Neuronal stem cell (in vitro differentiated cells): ENCODE data around the gene IFITM2.
A peak's percentile ranks its signal among the peaks of the same experiment; 100 is the strongest.
"Not testable (repeated sequence)": the region's sequence is repeated elsewhere in the genome, so short reads cannot be mapped to it uniquely, and the experiment has no call there.

Experiments used
- DNase-seq: peaks from one replicate; pipeline ENCODE4 v3.0.0-alpha.2; 2013; ENCODE audit warnings: low spot score
- H2AFZ ChIP-seq: one replicate; pipeline ENCODE4 v1.6.1; 2013; ENCODE audit warnings: mild to moderate bottlenecking, low read length, inconsistent platforms
- H2AK5ac ChIP-seq: 2 replicates; pipeline ENCODE4 v1.6.1; 2013; ENCODE audit warnings: low read depth, mild to moderate bottlenecking, inconsistent platforms, low read length, moderate library complexity, mixed read lengths
- H2BK120ac ChIP-seq: 2 replicates; pipeline ENCODE4 v1.6.1; 2013; ENCODE audit warnings: low read depth, mild to moderate bottlenecking, inconsistent platforms, low read length, moderate library complexity, mixed read lengths
- H2BK12ac ChIP-seq: one replicate; pipeline ENCODE4 v1.6.1; 2013; ENCODE audit warnings: low read length, inconsistent platforms
- H2BK15ac ChIP-seq: 2 replicates; pipeline ENCODE4 v1.6.1; 2013; ENCODE audit warnings: mild to moderate bottlenecking, low read length, inconsistent platforms, mixed read lengths
- H2BK5ac ChIP-seq: one replicate; pipeline ENCODE4 v1.6.1; 2013; ENCODE audit warnings: inconsistent platforms, mild to moderate bottlenecking, low read length, moderate library complexity
- H3K14ac ChIP-seq: one replicate; pipeline ENCODE4 v1.6.1; 2013; ENCODE audit warnings: low read length, inconsistent platforms
- H3K18ac ChIP-seq: 2 replicates; pipeline ENCODE4 v1.6.1; 2013; ENCODE audit warnings: low read length, inconsistent platforms
- H3K23ac ChIP-seq: 2 replicates; pipeline ENCODE4 v1.6.1; 2013; ENCODE audit warnings: low read depth, mild to moderate bottlenecking, mixed read lengths, low read length, inconsistent platforms; ENCODE audit not compliant: poor library complexity
- H3K27ac ChIP-seq: replicated peaks from 3 replicates; pipeline ENCODE4 v1.5.1; 2013; ENCODE audit warnings: low read length, inconsistent platforms
- H3K27me3 ChIP-seq, 3 experiments: 2 replicates each; pipeline ENCODE4 v1.6.1; 2013; ENCODE audit warnings: low read length in 3 of 3, mild to moderate bottlenecking in 2 of 3, inconsistent platforms in 1 of 3, low read depth in 1 of 3, mixed read lengths in 1 of 3, moderate library complexity in 1 of 3; ENCODE audit not compliant: control insufficient read depth in 3 of 3, insufficient read depth in 3 of 3
- H3K36me3 ChIP-seq, 2 donors: replicated peaks in 1 of 2; 2 replicates each; pipeline ENCODE4 v1.6.1; 2013; ENCODE audit warnings: low read length in 2 of 2; ENCODE audit not compliant: control insufficient read depth in 2 of 2, insufficient read depth in 2 of 2
- H3K4ac ChIP-seq: 2 replicates; pipeline ENCODE4 v1.6.1; 2013; ENCODE audit warnings: inconsistent platforms, mild to moderate bottlenecking, low read length, moderate library complexity
- H3K4me1 ChIP-seq, 2 donors: 1 replicate in 1 of 2; 2 replicates in 1 of 2; pipeline ENCODE4 v1.6.1; 2013; ENCODE audit warnings: low read length in 2 of 2, low read depth in 1 of 2; ENCODE audit not compliant: control insufficient read depth in 2 of 2, insufficient read depth in 1 of 2
- H3K4me2 ChIP-seq: one replicate; pipeline ENCODE4 v1.6.1; 2013; ENCODE audit warnings: mild to moderate bottlenecking, low read length, inconsistent platforms; ENCODE audit not compliant: insufficient read depth, poor library complexity, severe bottlenecking
- H3K4me3 ChIP-seq, 2 donors: 2 replicates each; pipeline ENCODE4 v1.5.1; 2013; ENCODE audit warnings: low read length in 2 of 2, mild to moderate bottlenecking in 2 of 2, inconsistent platforms in 1 of 2, moderate library complexity in 1 of 2
- H3K79me1 ChIP-seq: one replicate; pipeline ENCODE4 v1.6.1; 2013; ENCODE audit warnings: low read depth, mild to moderate bottlenecking, inconsistent platforms, low read length, moderate library complexity
- H3K9ac ChIP-seq: one replicate; pipeline ENCODE4 v1.6.1; 2013; ENCODE audit warnings: mild to moderate bottlenecking, low read depth, low read length, inconsistent platforms; ENCODE audit not compliant: poor library complexity
- H3K9me3 ChIP-seq, 2 donors: replicated peaks in 1 of 2; 2 replicates each; pipeline versions ENCODE3 to v1.6.1; 2013; ENCODE audit warnings: low read length in 2 of 2, mild to moderate bottlenecking in 2 of 2, inconsistent platforms in 1 of 2, low read depth in 1 of 2, mixed read lengths in 1 of 2, moderate library complexity in 1 of 2; ENCODE audit not compliant: control insufficient read depth in 2 of 2, insufficient read depth in 1 of 2
- H4K8ac ChIP-seq: one replicate; pipeline ENCODE4 v1.6.1; 2013; ENCODE audit warnings: low read depth, mild to moderate bottlenecking, inconsistent platforms, low read length, moderate library complexity
- H4K91ac ChIP-seq: one replicate; pipeline ENCODE4 v1.6.1; 2013; ENCODE audit warnings: low read length, low read depth, mild to moderate bottlenecking, inconsistent platforms; ENCODE audit not compliant: poor library complexity
- WGBS, 2 donors: extraction: QIAGEN DNeasy Blood & Tissue Kit; methylation state at CpG; one replicate each; pipeline ENCODE4 v1.1.7; 2013; ENCODE audit warnings: missing lambda C conversion rate in 2 of 2, mixed read lengths in 1 of 2; ENCODE audit not compliant: insufficient read length in 2 of 2, insufficient replicate concordance in 1 of 2; ENCODE audit errors: extremely low coverage in 2 of 2; 5-methylcytosine and 5-hydroxymethylcytosine counted together

Gene IFITM2

DNA sequence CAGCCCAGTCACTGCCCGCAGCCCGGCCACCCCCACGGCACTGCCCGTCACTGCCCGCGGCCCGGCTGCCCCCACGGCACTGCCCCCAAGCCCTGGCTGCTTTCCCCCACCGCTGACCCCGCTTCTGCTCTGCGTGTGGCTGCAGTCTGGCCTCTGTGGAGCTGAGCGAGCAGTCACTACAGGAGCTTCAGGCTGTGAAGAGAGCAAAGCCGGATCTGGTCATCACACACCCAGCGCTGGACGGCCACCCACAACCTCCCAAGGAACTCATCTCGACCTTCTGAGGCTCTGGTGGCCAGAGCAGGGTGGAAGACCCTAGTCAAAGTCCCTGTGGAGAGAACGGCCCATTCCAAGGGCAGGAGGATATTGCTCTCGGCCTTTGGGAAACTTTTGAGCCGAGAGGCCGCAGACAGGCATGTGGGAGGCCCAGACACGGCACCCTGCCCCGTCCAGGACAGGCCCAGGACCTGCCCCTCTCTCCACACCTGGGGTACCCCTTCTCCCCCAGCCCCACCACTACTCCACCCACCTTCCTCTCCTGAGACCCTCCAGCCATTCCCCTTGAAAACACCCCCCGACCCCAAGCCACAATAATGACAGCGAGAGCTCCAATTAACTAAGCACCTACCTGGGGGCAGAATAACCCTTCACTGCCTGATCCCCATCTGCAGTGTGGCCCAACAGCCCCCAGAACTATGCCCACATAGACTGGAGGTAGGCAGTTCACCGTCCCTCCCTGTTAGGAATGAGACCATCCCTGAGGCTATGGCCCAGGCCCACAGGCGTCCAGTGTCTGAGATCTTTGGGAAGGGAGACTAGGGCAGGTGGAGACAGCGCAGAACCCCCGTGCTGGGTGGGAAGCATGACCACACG, 22.4 kb upstream of the IFITM2 start:
- Histone ChIP-seq H4K8ac (no peak overlapping the region), H3K9ac (no peak overlapping the region), H3K4me1 (peaks cover 20 to 29% of the 10 kb centered on the region in 2 donors), H3K14ac (no peak overlapping the region), H3K23ac (peak overlapping the region; percentile 29), H2BK15ac (peak overlapping the region; percentile 99), H3K4ac (peak overlapping the region; percentile 84), H4K91ac (no peak overlapping the region), H2BK120ac (no peak overlapping the region), H2AFZ (no peak overlapping the region), H3K27ac (no peak overlapping the region), H2BK5ac (peak overlapping the region; percentile 43), H3K9me3 (peaks cover 0 to 3% of the 10 kb centered on the region in 2 donors), H3K18ac (peak overlapping the region; percentile 35), H3K4me3 (no peak overlapping the region), H2AK5ac (peak overlapping the region; percentile 88), H3K4me2 (no peak overlapping the region), H3K27me3 (peaks cover 0 to 14% (median 0%) of the 10 kb centered on the region in 3 experiments), H3K36me3 (no peaks in the 10 kb centered on the region), H2BK12ac (peak overlapping the region; percentile 84), H3K79me1 (peaks cover 7% of the 10 kb centered on the region)
- DNase-seq: no peak
- no CpG with 5 or more reads among the region's 29 CpGs for WGBS, 2 donors

DNA sequence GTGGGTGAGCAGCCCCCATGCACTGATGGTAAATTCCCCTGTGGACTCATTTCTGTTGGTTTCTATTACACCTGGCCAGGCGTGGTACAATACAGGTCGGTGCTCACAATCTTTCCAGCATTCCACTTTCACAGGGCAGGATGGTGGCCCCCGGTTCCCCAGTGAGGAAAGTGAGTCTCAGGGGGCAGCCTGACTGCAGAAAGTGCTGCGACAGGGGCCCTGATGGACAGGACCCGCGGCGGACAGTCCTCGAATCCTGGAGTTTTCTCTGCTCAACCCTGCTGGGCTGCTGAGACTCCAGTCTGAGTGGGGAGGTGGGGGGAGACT, 21.8 kb upstream of the IFITM2 start:
- Histone ChIP-seq H4K91ac (no peak overlapping the region), H2BK5ac (no peak overlapping the region), H3K18ac (no peak overlapping the region), H3K36me3 (peaks cover under 1 to 3% of the 10 kb centered on the region in 2 donors), H3K9ac (no peak overlapping the region), H2BK15ac (no peak overlapping the region), H3K14ac (no peak overlapping the region), H2AFZ (no peak overlapping the region), H2BK12ac (no peak overlapping the region), H3K9me3 (peaks cover 0 to under 1% of the 10 kb centered on the region in 2 donors), H3K4me3 (no peak overlapping the region), H3K79me1 (peaks cover 7% of the 10 kb centered on the region), H3K27ac (no peak overlapping the region), H2AK5ac (no peak overlapping the region), H3K4me1 (peaks cover 20 to 29% of the 10 kb centered on the region in 2 donors), H2BK120ac (no peak overlapping the region), H3K27me3 (peaks cover 0 to 14% (median 0%) of the 10 kb centered on the region in 3 experiments), H4K8ac (no peak overlapping the region), H3K4ac (no peak overlapping the region), H3K4me2 (no peak overlapping the region), H3K23ac (peak overlapping the region; percentile 57)
- WGBS, 2 donors: no CpG with 5 or more reads among the region's 8 CpGs
- no peak for DNase-seq

DNA sequence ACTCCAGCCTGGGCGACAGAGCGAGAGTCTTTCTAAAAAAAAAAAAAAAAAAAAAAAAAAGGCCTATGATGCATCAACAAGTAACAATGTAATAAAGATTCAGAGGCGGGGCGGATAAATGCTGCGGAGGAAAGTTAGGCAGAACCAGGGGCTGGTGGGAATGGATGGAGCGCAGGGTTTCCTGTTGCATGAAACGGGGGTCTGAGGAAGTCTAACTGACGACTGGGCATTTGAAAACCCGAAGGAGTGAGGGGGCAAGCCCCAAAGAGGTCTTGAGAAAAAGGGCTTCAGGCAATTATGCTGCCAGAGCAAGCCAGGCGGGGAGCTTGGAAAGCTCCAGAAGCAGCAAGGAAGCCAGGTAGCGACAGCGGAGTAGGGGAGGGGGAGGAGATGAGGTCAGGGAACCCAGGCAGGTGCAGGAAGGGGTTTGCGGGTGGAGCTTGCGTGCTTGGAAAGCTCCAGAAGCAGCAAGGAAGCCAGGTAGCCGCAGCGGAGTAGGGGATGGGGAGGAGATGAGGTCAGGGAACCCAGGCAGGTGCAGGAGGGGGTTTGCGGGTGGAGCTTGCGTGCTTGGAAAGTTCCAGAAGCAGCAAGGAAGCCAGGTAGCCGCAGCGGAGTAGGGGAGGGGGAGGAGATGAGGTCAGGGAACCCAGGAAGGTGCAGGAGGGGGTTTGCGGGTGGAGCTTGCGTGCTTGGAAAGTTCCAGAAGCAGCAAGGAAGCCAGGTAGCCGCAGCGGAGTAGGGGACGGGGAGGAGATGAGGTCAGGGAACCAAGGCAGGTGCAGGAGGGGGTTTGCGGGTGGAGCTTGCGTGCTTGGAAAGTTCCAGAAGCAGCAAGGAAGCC, 20.4 kb upstream of the IFITM2 start:
- no CpG with 5 or more reads among the region's 27 CpGs for WGBS, 2 donors
- Histone ChIP-seq H2BK12ac (peak overlapping the region; percentile 91), H2BK5ac (peak overlapping the region; percentile 29), H3K18ac (peak overlapping the region; percentile 94), H3K4me1 (peaks cover 20 to 29% of the 10 kb centered on the region in 2 donors), H3K27me3 (peaks cover 0 to 14% (median 0%) of the 10 kb centered on the region in 3 experiments), H3K9ac (peak overlapping the region; percentile 10), H3K23ac (peak overlapping the region; percentile 69), H2BK15ac (peak overlapping the region; percentile 65), H2AK5ac (peak overlapping the region; percentile 72)
- not testable (repeated sequence) for H3K4me2 ChIP-seq, H2AFZ ChIP-seq, H3K14ac ChIP-seq, H4K8ac ChIP-seq, H3K79me1 ChIP-seq, H3K4me3 ChIP-seq, H3K36me3 ChIP-seq, H3K9me3 ChIP-seq, H4K91ac ChIP-seq, H3K4ac ChIP-seq, H2BK120ac ChIP-seq, DNase-seq, H3K27ac ChIP-seq
